HS-27A (cell line): ENCODE measurements around the gene FOXRED1.

ENCODE experiments used
- DNase-seq: peaks from one replicate; pipeline ENCODE4 v3.0.0-alpha.2; 2012; ENCODE audit warnings: low read depth, missing footprints

FOXRED1 gene

GRCh38 chr11:126312961-126313360 is 44.0 kb downstream of the FOXRED1 start:
- DNase-seq: no peak

GRCh38 chr11:126313826-126314225 is 44.9 kb downstream of the FOXRED1 start:
- no peak for DNase-seq

GRCh38 chr11:126317432-126317755 is 48.4 kb downstream of the FOXRED1 start:
- no peak for DNase-seq

GRCh38 chr11:126317756-126318573 is 49.0 kb downstream of the FOXRED1 start:
- no peak for DNase-seq

- no peak for DNase-seq
Observed at GRCh38 chr11:126318574-126319373, 49.8 kb downstream of the FOXRED1 start.

- DNase-seq: no peak
Observed at GRCh38 chr11:126319374-126319740, 50.4 kb downstream of the FOXRED1 start.

GRCh38 chr11:126322996-126323395 is 54.0 kb downstream of the FOXRED1 start:
- no peak for DNase-seq

- DNase-seq: no peak
Observed at GRCh38 chr11:126327281-126328000, 58.5 kb downstream of the FOXRED1 start.
